Body of pancreas (tissue), 4 donors: Measurements from ENCODE around the gene ASMTL.

Experiments used
- CTCF ChIP-seq, 7 experiments: fragments of 450-650 bp in 4 of 7; fragments of 200-600 bp in 3 of 7; sonication (generic) in 3 of 7; IDR thresholded peaks; one replicate each; pipeline ENCODE4 v1.5.1; 2016 to 2019; ENCODE audit warnings: antibody characterized with exemption in 7 of 7
- POLR2A ChIP-seq, 3 donors: fragments of 450-650 bp; IDR thresholded peaks; one replicate each; pipeline ENCODE4 v1.6.1; 2016; ENCODE audit warnings: antibody characterized with exemption in 3 of 3, mild to moderate bottlenecking in 2 of 3

- TF ChIP-seq POLR2A (IDR thresholded peaks at IDR 0.05) = no peak
- no peak for TF ChIP-seq CTCF (IDR thresholded peaks at IDR 0.05)
Observed at GRCh38 chrX:1466971-1467561, 14.4 kb upstream of the ASMTL start.
